ENCODE data around the gene KRAS. TPM values are rescaled to one million over a fixed set of nuclear protein-coding genes. Genes with fewer than 3 reads are reported as not detected.
"Not testable (repeated sequence)": the region's sequence is repeated elsewhere in the genome, so short reads cannot be mapped to it uniquely, and the experiment has no call there.

Gene KRAS
- total RNA-seq (2014; rRNA removed; shearing (Covaris generic)), result 16.9 and 17.1 TPM in 2 replicates

DNA sequence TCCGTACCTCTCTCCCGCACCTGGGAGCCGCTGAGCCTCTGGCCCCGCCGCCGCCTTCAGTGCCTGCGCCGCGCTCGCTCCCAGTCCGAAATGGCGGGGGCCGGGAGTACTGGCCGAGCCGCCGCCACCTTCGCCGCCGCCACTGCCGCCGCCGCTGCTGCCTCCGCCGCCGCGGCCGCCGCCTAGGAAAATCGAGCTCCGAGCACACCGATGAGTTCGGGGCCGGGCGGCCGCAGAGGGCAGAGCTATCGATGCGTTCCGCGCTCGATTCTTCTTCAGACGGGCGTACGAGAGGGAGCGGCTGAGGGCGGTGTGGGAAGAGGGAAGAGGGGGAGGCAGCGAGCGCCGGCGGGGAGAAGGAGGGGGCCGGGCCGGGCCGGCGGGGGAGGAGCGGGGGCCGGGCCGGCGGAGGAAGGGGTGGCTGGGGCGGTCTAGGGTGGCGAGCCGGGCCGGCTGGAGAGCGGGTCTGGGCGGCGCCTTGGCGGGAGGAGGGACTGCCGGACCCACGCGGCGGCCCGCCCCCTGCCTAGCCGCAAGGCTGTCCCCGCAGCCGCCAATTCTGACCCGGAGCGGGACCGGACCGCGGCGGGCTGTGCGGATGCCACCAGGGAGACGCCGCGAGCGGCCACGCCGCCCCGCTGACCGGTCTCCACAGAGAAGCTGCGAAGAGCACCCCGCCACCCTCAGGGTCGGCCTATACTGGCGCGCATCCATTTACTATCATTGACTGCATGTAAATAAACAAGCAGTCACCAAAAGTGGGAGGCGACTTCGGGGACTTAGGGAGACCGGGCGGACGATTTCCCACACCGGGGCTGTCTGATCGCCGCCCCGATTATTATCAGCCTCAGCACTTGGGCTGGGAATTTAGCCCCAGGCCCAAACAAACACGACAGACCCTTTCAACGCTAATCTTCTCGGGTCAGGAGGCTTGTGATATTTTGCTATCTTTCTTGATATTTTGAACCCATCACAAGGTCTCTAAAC lies at the start of gene KRAS:
TSS of gene KRAS (minus strand) at position 186 of the 987 bp plus-strand sequence.
- DNase-seq (ENCODE audit: low spot score), result peak; percentile 88

- no peak for DNase-seq (ENCODE audit: low spot score)
These were observed 45.7 kb upstream of the KRAS start for GRCh38 chr12:25296381-25296780.

GRCh38 chr12:25295361-25295760 lies 44.6 kb upstream of the KRAS start:
- DNase-seq (ENCODE audit: low spot score), result no peak

- no peak for DNase-seq (ENCODE audit: low spot score)
These were observed 42.9 kb upstream of the KRAS start for GRCh38 chr12:25293653-25294052.

- DNase-seq (ENCODE audit: low spot score), result not testable (repeated sequence)
These were observed 42.1 kb upstream of the KRAS start for GRCh38 chr12:25292810-25293221.

GRCh38 chr12:25287610-25288009 lies 36.9 kb upstream of the KRAS start:
- no peak for DNase-seq (ENCODE audit: low spot score)

GRCh38 chr12:25286837-25287236 lies 36.1 kb upstream of the KRAS start:
- no peak for DNase-seq (ENCODE audit: low spot score)

GRCh38 chr12:25284024-25284423 lies 33.3 kb upstream of the KRAS start:
- DNase-seq (ENCODE audit: low spot score), result no peak

DNA sequence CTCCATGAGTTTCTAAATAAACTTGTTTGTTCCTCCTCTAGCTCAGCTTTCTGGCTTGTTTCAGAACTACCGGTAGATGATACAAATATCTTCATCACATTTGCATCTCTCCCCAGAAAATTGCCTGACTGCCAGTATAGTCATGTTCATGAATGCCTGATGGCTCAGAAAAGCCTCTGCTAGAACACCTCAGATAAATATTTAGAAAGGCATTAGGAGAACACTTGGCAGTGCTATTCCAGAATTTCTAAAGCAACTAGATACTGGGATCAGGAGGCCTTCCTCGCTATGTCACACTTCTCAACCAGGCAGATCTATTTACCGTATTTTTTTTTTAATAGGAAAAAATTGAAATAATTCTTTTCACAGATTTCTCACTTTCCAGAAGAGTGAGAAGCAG lies 32.3 kb upstream of the KRAS start:
- no peak for DNase-seq (ENCODE audit: low spot score)

DNA sequence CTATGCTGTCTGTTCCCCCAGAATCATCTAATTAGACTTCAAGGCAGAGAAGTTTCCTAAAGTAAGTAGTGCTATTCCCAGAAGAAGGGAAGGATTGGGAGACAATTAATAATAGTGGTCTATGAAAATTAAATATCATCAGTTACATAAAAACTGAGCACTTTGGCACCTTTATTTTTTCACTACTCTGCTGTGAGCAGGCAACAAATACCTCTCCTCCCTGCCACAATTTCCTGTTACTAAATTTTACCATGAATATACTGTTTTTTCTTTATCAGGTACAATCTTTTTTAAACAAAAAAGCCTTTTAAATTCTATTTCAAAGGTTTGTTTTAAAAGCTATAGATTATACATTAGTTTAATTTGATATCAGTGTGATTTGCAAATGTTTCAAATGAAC lies 29.4 kb upstream of the KRAS start:
- DNase-seq (ENCODE audit: low spot score), result no peak

DNA sequence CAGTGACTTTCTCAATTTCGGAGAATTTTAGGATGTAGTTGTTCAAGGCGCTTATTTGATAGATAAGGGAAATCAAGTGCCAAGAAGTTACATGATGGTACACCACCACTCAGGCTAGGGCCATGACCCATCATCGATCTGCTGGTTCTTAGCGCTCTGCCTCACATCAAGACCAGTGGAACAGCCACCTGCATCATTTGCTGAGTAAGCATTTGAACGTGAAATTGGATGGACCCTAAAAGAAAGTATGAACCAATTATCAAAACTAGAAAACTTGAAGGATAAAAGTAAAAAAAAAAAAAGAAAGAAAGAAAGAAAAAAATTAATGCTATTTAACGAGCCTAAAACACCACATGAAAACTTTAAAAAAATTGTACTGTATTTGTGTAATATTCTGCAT lies 27.5 kb upstream of the KRAS start:
- no peak for DNase-seq (ENCODE audit: low spot score)

GRCh38 chr12:25276199-25276937 lies 25.6 kb upstream of the KRAS start:
- DNase-seq (ENCODE audit: low spot score), result peak; percentile 94

GRCh38 chr12:25271486-25272098 lies 20.9 kb upstream of the KRAS start:
- DNase-seq (ENCODE audit: low spot score), result no peak

- DNase-seq (ENCODE audit: low spot score), result no peak
These were observed 19.0 kb upstream of the KRAS start for GRCh38 chr12:25269701-25270100.

DNA sequence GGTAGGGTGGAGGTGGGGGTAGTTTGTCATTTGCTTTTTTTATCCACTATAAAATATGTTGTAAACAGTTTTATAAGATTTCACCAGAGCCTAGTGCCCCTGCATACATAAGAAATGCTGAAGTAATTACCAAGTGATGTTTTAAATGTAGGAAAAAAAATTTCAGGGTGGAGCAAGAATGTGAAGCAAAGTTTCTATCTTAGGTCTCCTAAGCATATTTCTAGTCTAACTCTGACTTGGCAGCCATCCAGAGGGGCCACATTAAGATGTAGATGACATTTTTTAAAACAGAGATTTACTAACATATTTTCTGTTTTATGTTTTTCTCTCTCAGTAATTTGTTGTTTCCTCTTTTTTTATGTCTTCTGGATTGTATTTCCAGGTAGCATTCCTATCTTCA lies 15.8 kb upstream of the KRAS start:
- DNase-seq (ENCODE audit: low spot score), result no peak

DNA sequence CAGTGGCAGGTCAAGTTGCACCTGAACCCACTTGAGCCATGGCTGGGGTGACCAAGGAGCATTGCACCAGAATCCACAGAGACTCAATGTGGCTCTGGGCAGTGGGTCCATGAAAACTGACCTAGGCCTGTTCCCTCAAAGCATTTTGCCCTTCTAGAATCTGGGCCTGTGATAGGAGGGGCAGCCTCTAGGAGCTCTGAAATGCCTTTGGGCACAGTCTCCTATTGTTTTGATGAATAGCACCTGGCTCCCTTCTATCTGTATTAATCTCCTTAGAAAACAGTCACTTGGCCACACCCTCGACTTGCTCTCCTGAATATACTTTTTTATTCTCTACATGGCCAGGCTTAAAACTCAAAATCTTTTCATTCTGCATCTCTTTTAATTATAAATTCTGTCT lies 14.1 kb upstream of the KRAS start:
- DNase-seq (ENCODE audit: low spot score), result no peak

DNA sequence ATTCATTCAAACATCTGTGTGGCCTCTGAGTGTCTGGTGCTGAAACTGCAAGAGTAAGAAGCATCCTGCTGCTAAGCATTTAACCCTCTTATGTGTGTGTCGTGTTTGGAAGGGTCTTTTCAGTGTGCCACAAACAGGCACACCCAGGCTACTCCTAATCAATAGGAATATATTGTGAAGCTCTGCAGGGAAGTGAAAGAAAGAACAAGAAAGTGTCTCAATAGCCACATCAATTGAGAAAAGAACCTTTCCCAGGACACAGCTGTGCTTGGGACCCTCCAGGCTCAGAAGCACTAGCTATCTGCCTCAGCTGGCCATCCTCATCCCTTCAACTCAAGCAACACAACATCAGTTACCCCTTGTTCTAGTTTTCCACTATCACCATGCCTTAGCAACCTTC lies 13.4 kb upstream of the KRAS start:
- DNase-seq (ENCODE audit: low spot score), result no peak

DNA sequence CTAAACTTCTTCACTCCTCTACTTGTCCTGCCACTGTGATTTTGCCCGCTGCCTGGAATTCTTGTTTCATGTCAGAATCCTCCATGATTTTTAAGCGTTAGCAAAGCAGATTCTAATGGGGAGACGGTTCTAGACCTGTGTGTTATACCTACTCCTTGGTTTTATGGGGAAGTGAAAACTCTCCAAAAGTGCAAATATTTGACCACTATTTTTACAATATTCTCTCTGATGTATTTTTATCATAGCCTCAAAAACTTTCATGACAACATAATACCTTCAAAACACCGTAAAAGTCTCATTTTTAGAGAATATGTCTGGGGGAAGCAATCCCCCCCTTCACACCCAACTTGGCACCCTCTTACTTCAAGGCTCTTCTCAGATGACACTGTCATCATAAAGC lies 12.9 kb upstream of the KRAS start:
- DNase-seq (ENCODE audit: low spot score), result no peak

- no peak for DNase-seq (ENCODE audit: low spot score)
These were observed 11.8 kb upstream of the KRAS start for GRCh38 chr12:25262389-25263074.

DNA sequence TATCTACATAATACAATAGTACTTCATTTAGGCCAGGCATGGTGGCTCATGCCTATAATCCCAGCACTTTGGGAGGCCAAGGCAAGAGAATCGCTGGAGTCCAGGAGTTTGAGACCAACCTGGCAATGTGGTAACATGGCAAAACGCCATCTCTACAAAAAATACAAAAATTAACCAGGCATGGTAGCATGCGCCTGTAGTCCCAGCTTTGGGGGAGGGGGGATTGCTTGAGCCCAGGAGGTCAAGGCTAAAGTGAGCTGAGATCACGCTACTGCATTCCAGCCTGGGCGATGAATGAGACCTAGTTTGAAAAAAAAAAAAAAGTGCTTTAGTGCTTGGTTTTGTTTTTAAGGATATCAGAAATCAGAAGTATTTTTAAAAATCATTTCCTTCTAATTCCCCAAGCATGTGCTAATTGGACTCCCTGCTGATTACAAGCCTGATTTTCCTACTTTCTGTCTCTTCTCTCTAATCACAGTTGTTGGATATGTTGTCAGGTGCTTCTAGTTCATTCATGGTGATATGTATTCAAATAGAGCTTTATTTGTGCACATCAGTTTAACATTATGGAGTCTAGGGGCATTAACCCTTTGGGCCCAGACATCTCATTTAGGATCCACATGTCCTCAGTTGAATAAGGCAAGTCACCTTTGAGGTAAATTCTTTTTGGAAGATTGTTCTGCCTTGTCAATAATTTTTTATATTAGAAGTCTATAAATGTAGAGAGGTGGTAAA lies 7.0 kb upstream of the KRAS start:
- DNase-seq (ENCODE audit: low spot score), result no peak

- no peak for DNase-seq (ENCODE audit: low spot score)
These were observed 6.1 kb upstream of the KRAS start for GRCh38 chr12:25256826-25257225.

All from A172 (cell line).